GM12873 (cell line): Measurements from ENCODE around the gene RBMS2.
A peak's percentile ranks its signal among the peaks of the same experiment; 100 is the strongest.

Source experiments
- CTCF ChIP-seq: IDR thresholded peaks from 2 replicates; pipeline ENCODE4 v1.5.1; 2012; ENCODE audit warnings: low read depth, mild to moderate bottlenecking, moderate library complexity, low read length, control low read depth; ENCODE audit not compliant: insufficient read depth; ENCODE audit errors: missing control alignments

RBMS2 gene

GRCh38 chr12:56599041-56599440 is 77.4 kb downstream of the RBMS2 start:
- no peak for TF ChIP-seq CTCF

DNA sequence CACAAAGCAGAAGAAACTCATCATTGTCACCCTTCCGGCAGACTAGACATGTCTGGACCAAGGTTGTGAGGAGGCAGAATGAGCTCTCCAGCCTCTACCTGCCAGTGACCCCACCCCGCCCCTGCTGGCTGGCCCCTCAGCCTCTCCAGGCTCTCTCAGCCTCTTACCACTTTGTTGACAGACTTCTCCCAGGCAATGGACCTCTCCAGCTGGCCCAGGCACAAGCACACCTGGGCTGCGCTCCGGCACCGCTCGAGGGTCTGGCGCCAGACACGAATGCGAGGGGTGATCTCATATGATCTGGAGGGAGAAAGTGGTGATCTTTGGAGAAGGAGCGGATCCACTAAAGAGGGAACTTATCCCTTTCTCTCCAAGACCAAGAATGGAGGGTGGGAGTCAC is 78.2 kb downstream of the RBMS2 start:
- TF ChIP-seq CTCF, result no peak

GRCh38 chr12:56600753-56601152 is 79.1 kb downstream of the RBMS2 start:
- no peak for TF ChIP-seq CTCF

- peak; percentile 45 for TF ChIP-seq CTCF
These were observed 79.9 kb downstream of the RBMS2 start for GRCh38 chr12:56601503-56601902.

GRCh38 chr12:56602239-56602638 is 80.6 kb downstream of the RBMS2 start:
- no peak for TF ChIP-seq CTCF

GRCh38 chr12:56604355-56604754 is 82.7 kb downstream of the RBMS2 start:
- TF ChIP-seq CTCF, result no peak

DNA sequence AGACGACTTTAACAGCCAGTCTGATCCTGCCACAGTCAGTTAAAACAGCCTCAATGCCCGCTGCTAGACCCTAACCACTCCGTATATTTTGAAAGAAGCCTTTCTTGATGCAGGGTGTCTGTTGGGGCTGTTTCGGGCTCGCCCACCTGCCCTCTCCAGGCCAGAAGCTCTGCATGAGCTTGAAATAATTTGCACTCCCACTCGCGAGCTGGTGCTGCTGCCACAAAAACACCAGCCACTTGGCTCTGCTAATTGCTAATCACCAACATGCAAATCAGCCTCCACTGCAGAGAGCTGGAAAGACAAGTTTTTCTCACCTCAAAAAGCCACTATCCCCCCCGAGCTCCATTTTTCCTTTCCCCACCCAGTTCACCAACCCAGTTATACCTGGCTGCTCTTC is 93.0 kb downstream of the RBMS2 start:
- TF ChIP-seq CTCF, result no peak
